ENCODE measurements around the gene UBR3.
"Not testable (repeated sequence)": the region's sequence is repeated elsewhere in the genome, so short reads cannot be mapped to it uniquely, and the experiment has no call there.

Gene UBR3

DNA sequence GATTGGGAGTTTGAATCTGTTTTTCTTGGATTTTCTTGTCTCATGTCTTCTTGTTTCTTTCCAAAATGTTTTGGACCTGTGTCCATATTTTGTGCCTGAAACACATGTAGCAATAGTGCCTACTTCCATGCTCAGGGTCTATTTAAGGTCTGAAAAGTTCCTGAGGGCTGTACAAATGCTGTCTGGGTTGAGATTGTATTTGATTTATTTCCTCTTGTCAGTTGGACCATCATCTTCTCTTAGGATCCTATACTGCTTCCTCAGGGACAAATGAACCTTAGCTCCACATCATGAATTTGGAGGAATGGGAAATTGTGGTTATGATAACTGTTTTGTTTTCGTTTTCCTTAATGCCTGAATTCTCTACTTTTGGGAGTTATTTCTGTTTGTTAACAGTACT is 59.9 kb downstream of the UBR3 start:
- TF ChIP-seq, protein P1, sequence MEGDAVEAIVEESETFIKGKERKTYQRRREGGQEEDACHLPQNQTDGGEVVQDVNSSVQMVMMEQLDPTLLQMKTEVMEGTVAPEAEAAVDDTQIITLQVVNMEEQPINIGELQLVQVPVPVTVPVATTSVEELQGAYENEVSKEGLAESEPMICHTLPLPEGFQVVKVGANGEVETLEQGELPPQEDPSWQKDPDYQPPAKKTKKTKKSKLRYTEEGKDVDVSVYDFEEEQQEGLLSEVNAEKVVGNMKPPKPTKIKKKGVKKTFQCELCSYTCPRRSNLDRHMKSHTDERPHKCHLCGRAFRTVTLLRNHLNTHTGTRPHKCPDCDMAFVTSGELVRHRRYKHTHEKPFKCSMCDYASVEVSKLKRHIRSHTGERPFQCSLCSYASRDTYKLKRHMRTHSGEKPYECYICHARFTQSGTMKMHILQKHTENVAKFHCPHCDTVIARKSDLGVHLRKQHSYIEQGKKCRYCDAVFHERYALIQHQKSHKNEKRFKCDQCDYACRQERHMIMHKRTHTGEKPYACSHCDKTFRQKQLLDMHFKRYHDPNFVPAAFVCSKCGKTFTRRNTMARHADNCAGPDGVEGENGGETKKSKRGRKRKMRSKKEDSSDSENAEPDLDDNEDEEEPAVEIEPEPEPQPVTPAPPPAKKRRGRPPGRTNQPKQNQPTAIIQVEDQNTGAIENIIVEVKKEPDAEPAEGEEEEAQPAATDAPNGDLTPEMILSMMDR (IDR thresholded peaks at IDR 0.05; ENCODE audit: insufficient read depth, missing control alignments) = no peak
- FAIRE-seq = no peak
- DNase-seq (ENCODE audit: insufficient read length, low spot score) = no peak

DNA sequence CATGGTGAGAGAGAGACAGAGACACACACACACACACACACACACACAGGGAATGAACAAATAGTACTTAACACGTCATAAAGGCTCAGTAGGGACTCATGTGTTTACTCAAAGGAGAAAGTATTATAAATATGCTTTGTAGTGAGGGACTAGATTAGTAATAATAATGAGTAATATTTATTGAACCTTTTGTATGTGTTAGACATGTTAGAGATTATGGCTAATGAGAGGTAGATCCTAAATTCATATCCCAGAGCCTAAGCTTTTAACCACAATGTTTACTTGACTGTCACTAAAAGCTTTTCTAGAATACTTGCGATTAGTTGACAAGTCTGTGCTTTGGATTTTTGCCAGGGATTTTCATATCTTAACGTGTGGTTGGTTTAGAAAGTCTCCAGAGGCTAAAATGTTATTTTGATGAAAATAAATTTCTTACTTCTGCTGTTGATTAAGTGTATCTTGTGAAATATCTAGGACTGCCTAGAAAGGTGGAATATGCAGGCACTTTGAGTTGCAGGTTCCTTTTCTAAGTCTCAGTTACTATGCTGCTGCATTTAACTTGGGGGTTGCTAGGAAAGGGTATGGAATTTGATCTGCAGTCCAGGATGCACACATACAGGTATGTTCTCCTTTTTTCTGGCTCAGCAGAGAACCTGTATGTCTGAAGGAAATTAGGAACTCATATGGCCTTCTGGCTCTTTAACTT is 64.5 kb downstream of the UBR3 start:
- DNase-seq (ENCODE audit: insufficient read length, low spot score) = no peak
- TF ChIP-seq, protein P1 (IDR thresholded peaks at IDR 0.05; ENCODE audit: insufficient read depth, missing control alignments) = no peak
- peak; percentile 86 for FAIRE-seq

DNA sequence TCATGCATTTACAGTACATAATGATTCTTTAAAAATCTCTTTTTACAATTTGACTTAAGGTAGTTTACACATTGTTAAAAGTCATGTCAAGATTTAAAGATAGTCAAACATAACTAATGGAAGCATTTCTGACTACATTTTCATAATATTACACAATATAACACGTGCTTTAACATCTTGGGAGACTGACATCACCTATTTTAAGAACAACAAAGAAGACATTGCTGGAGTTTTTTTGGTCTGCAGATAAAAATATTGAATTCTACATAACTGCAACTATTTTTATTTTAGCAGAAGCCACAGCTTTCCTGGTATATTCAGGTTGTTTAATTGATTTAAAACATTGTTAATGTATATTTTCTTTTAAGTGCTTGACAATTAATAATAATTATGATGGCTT is 65.7 kb downstream of the UBR3 start:
- no peak for DNase-seq (ENCODE audit: insufficient read length, low spot score)
- TF ChIP-seq, protein P1 (IDR thresholded peaks at IDR 0.05; ENCODE audit: insufficient read depth, missing control alignments) = no peak
- peak; percentile 11 for FAIRE-seq

DNA sequence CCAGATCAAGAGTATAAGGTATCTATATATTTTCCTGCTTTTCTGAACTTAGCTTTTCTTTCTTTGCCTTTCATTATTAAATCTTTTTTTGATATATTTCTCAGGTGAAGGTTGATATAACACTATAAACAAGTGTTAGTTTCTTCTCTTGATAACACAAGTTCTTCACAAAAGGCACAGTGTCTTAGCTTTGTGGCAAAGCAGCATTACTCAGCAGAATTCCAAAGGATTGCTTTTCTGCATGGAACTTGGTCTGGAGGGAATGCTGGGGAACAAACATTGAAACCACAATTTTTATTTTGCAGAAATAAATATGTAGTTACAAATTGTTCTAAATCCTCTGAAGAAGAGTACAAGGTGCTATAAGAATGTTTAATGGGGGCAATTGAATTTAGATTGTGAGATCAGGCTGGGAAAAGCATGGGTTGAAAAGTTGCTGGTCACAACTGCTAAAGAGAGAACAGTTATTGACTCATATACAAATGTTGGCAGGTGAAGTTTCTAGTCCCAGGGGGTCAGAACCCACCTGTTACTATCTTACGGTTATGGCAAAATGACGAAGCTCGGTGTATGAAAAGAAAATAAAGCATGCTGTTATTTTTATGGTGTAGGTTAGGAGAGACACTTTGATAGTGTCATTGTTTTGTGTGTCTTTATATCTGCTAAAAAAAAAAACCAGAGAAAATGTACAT is 68.2 kb downstream of the UBR3 start:
- FAIRE-seq (no peak), DNase-seq (ENCODE audit: insufficient read length, low spot score) (no peak)
- TF ChIP-seq, protein P1 (IDR thresholded peaks at IDR 0.05; ENCODE audit: insufficient read depth, missing control alignments) = no peak

DNA sequence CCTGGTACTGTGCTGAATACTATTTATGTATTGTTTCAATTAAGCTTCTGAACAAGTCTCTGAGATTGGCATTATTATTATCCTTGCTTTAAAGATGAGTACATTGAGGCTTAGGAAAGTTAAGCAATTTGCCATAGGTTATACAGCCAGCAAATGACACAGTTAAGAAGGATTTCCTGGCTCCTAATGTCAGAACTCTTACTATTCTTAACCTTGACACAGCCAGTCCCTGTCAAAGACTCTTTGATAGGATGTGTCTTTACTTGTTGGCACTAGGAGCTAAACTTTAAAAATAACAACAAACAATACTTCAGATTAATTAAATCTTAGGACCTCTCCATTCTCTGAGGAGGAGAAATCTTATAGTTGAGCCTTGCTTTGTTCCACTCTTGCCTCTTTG is 70.6 kb downstream of the UBR3 start:
- DNase-seq (ENCODE audit: insufficient read length, low spot score) (no peak), FAIRE-seq (no peak)
- TF ChIP-seq, protein P1 (IDR thresholded peaks at IDR 0.05; ENCODE audit: insufficient read depth, missing control alignments) = no peak

DNA sequence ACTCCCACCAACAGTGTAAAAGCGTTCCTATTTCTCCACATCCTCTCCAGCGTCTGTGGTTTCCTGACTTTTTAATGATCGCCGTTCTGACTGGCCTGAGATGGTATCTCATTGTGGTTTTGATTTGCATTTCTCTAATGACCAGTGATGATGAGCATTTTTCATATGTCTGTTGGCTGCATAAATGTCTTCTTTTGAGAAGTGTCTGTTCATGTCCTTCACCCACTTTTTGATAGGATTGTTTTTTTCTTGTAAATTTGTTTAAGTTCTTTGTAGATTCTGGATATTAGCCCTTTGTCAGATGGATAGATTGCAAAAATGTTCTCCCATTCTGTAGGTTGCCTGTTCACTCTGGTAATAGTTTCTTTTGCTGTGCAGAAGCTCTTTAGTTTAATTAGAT is 72.8 kb downstream of the UBR3 start:
- FAIRE-seq; DNase-seq (ENCODE audit: insufficient read length, low spot score): not testable (repeated sequence)

DNA sequence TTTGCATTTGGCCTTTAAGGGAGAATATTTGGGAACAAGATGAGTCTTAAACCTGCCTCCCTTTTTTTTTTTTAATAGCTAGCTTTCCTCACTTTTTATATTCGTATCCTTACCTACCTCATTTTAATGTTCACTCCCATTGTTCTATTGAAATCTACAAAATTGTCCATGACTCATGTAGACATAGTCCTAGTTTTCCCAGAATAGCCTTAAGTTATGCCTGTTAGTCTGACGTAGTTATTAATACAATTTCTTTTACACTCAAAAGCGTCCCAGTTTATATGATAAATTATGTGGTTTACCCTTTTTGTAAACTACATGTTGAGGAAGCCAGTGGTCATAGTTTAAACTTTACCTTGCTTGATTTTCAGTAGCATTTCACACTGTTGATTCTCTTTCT is 73.4 kb downstream of the UBR3 start:
- DNase-seq (ENCODE audit: insufficient read length, low spot score) = no peak
- no peak for FAIRE-seq
- TF ChIP-seq, protein P1 (IDR thresholded peaks at IDR 0.05; ENCODE audit: insufficient read depth, missing control alignments) = no peak

Measured in D721Med (cell line).